Ovary (tissue), 3 donors: Measurements from ENCODE around the gene DMGDH.
A peak's percentile ranks its signal among the peaks of the same experiment; 100 is the strongest.

Experiments used
- POLR2A ChIP-seq: fragments of 450-650 bp; IDR thresholded peaks from one replicate; pipeline ENCODE4 v1.6.1; 2017; ENCODE audit warnings: antibody characterized with exemption, mild to moderate bottlenecking, moderate library complexity
- TF ChIP-seq, protein P1 (sequence below), 3 donors: fragments of 450-650 bp in 2 of 3; fragments of 200-600 bp in 1 of 3; IDR thresholded peaks; one replicate each; pipeline versions ENCODE4 v1.5.1 to v1.8.0; 2016 to 2022; ENCODE audit warnings: antibody characterized with exemption in 3 of 3, mild to moderate bottlenecking in 1 of 3
- donor health status: DM: no; HTN: no; CAD: no.

DNA sequence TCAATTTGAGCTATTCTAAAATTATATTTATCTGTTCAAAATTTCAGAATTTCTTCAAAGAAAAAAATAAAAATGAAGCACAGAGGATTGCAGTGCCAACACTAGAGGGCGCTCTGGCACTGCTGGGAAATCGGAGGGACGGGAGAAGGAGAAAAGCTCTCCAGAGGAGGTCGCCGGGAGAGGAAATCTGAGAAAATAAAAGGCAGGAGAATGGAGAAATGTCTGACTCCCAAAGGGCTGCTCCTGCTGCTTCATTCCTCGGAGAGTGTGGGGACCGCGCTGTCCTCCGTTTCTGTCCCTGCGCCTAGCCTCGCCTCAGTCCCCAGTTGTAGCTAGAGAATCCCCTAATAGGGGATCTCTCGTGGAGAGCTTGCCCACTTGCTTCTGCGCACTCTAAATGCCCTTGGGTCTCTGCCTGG, 44.4 kb downstream of the DMGDH start:
- TF ChIP-seq, protein P1, sequence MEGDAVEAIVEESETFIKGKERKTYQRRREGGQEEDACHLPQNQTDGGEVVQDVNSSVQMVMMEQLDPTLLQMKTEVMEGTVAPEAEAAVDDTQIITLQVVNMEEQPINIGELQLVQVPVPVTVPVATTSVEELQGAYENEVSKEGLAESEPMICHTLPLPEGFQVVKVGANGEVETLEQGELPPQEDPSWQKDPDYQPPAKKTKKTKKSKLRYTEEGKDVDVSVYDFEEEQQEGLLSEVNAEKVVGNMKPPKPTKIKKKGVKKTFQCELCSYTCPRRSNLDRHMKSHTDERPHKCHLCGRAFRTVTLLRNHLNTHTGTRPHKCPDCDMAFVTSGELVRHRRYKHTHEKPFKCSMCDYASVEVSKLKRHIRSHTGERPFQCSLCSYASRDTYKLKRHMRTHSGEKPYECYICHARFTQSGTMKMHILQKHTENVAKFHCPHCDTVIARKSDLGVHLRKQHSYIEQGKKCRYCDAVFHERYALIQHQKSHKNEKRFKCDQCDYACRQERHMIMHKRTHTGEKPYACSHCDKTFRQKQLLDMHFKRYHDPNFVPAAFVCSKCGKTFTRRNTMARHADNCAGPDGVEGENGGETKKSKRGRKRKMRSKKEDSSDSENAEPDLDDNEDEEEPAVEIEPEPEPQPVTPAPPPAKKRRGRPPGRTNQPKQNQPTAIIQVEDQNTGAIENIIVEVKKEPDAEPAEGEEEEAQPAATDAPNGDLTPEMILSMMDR (IDR thresholded peaks at IDR 0.05): peak; percentile 74 to 95 (median 80)
- no peak for TF ChIP-seq POLR2A
